ENCODE measurements around the gene CYP39A1.

Gene CYP39A1

DNA sequence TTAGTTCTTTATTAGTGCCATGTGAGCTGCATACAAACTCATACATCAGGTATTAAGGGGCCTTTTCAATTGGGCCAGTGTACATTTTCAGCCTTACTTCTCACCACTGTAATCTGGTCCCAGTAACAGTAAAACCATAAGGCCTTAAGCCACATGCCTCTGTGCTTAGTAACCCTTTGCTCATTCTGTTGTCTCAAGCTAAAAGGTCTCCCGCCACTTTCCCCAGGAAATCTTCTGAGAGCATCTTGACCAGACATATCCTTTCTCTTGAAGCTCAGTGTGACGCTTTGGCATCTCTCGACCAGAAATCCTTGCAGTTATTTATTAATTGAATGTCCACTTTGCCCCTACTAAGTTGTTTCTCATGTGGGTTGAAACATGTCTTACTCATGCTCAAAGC lies 68.0 kb downstream of the CYP39A1 start:
- DNase-seq, result no peak

DNA sequence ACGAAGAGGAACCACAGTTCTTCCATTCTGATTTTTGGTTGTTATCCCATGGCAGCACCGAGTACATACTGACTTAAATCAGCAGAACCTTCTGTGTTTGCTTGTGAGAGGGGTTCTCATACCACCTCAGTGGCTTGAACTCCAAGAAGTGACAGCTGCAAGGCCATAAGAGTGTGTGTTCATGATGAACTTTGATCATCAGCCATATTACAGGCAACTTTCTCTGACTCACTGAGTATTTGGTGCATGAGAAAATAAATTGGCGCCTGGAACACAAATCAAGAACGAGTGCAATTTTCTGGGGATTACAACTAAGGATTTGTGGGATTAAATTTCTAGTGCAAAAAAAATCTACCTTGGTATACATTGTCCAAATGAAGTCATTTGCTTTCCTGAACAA lies 68.9 kb downstream of the CYP39A1 start:
- DNase-seq, result no peak

DNA sequence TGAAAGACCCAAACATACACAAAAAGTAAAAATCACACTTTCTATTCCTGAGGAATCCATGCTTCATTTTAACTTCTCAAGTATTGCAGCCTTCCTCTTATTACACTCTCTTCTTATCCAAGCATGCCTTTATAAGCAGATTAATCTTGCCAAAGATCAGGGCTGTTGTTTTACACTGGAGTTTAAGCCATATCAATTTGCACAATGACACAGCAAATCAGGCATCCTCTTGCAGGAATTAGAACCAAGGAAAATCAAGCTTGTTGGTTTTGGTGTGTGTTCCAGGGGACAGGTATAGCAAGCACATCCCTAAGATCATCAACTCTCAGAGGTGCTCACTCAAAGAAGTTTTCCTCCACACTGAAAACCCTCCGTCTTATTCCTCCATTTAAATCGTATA lies 69.5 kb downstream of the CYP39A1 start:
- DNase-seq, result no peak

DNA sequence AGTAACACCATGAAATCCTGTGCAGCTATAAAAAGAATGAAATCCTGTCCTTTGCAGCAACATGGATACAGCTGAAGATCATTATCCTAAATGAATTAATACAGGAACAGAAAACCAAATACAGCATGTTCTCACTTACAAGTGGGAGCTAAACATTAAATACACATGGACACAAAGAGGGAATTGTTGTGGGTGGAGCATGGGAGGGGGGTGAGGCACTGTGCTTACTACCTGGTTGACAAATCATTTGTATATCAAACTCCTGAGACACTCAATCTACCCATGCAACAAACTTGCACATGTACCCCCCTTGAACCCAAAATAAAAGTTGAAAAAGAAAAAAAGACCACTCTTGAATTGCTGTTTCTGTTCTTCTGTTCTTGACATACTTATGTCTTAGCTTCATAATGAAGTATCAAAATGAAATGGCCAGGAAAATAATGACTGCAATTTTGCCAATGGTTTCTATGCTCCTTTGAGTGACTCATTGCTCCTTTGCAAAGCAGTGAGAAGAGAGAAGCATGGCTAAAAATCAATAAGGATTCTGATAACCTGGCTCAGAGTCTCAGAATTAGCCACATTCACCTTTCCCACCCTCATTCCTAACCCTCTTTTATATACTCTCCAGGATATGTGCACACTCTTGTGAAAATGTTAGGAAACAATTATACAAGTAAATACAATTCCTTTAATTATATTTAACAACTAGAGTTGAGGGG lies 71.0 kb downstream of the CYP39A1 start:
- DNase-seq, result peak; percentile 74

DNA sequence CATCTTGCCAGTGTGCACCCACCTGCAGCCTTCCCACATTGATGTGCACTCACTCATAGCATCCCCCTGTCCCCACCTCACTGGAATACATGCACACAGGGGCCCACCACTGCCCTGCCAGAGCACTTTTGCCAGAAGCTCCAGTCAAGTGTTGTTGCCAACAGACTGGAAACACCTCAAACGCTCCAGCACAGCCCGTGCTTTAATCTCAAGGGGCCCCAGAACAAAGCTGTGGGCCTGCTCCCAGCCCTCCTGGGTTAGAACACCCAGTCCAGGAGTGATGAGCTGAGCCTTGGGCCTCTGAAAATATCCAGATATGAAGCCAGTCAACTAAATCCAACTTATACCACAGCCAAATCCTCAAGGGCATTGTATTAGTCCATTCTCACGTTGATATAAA lies 77.1 kb downstream of the CYP39A1 start:
- no peak for DNase-seq

DNA sequence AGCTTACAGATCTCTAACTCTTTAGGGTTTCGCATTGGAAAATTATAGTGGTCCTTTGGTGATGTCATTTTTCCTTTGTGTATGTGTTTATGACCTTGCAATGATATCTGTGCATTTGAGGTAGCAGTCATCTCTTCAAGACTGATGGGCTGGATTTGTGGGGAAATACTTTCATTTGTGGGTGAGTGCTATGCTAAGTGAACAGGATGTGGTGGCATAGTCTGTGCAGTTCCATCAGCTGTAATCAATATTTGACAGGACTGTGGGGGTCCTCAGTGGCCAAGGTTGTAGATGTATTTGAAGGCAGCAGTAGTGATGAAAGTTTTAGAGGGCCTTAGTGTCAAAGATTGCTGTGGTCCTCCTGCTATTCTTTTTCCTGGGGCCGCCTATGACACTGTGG lies 79.5 kb downstream of the CYP39A1 start:
- no peak for DNase-seq

DNA sequence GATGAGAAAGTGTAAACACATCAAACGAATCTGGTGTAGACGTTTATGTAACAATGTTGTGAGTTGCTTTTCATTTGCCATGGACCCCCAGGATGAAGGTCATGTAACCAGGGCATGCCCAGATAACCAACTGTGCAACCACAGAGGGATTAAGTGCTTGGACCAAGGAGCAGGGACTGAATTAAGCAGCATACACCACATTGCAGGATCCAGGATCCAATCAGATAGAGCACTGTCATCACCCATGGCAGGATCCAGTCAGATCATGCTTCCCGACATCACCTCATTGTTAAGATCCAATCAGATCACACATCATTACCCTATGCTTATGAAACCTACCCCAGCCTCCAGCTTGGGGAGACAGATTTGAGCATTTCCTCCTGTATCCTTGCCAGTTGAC lies 87.1 kb downstream of the CYP39A1 start:
- no peak for DNase-seq

DNA sequence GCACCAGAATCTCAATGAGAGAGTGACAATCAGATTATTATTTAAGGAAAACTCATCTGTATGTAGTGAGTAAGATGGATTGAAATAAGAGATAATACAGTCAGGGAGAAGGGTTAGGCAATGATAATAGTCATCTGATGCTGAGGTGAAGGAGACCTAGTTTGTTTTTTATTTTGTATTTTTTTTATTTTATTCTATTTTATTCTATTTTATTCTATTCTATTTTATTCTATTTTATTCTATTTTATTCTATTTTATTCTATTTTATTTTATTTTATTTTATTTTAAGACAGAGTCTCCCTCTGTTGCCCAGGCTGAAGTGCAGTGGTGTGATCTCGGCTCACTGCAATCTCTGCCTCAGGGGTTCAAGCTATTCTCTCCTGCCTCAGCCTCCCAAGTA lies 88.7 kb downstream of the CYP39A1 start:
- no peak for DNase-seq

DNA sequence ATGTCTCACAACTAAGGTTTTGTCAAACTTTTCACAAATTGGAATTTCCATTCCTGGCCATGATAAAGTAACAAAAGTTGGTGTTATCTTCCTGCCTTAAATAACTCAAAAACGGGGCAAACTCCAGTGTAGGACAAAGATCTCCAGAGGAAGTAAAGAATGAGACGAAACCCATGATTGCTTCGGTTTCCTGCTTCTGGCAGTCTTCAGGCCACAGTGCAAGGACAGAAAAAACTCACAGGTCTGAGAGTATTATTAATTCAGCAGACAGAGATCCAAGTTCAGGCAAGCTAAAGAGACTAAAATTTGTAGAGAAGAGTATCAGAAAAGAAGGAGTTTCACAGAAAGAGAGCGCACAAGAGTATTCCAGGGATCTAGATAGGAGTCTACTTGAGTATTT lies 96.6 kb downstream of the CYP39A1 start:
- DNase-seq, result no peak

DNA sequence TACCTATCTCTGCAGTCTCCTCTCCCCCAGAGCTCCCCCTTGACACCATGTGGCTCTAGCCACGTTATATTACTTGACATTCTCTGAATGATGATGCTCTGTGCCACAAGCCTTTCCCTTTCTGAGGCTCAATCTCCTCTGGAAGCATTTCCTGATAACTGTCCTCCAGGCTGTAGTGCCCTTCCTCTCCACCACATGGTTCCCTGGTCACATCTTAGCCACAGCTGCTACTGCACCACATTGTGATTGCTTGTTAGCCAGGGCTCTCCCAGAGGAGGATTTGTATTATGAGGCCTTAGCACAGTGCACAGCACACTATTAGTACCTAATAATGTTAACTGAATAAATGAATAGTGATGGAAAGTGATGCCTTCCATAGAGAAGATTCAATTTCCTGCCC lies 97.5 kb downstream of the CYP39A1 start:
- peak; percentile 56 for DNase-seq

DNA sequence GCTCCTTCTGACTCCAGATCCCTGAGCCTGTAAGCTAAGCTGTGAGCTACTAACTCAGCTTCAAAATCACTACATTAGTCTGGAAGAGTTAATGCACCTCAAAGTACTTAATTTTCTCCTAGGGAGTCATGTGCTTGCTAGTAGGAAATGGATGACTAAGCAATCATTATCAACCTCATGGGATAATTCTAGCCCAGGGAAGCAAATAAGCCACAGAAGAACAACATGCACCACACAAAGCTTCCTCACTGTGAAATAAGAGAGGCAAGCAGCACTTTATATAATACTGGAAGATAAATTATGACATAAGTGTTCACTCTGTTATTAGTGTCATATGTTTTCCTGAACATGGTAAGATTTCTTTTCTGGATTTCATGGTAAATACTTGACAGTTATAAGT lies 103.5 kb downstream of the CYP39A1 start:
- DNase-seq, result peak; percentile 21

DNA sequence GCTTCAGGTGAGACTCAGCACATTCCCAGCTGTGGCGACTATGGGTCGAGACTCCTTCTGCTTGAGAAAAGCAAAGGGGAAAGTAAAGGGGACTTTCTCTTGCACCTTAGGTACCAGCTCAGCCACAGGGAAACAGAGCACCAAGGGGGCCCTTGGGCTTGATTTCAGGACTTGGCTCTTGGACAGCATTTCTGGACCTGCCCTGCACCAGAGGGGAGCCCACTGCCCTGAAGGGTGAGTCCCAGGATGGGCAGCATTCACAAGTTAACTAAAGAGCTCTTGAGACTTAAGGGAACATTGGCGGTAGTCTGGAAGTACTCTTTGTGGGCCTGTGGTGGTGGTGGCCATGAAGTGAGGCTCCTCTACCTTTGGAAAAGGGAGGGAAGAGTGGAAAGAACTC lies 111.1 kb downstream of the CYP39A1 start:
- no peak for DNase-seq

DNA sequence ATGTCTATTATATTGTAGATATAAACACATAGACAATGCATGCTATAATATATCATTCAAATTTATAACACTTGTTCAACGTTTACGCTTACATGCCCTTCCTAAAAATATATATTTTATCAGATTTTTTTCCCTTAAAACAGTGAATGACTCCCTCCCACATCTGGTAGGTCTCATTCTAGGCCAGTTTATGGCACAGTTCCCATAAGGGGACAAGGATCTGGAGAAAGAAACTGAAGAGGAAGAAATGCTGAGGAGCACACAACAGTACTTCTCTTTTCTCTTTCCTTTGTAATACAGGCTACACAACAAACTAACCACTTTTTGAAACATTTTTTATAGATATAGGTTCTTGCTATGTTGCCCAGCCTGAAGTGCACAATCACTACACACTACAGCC lies 112.8 kb downstream of the CYP39A1 start:
- no peak for DNase-seq

DNA sequence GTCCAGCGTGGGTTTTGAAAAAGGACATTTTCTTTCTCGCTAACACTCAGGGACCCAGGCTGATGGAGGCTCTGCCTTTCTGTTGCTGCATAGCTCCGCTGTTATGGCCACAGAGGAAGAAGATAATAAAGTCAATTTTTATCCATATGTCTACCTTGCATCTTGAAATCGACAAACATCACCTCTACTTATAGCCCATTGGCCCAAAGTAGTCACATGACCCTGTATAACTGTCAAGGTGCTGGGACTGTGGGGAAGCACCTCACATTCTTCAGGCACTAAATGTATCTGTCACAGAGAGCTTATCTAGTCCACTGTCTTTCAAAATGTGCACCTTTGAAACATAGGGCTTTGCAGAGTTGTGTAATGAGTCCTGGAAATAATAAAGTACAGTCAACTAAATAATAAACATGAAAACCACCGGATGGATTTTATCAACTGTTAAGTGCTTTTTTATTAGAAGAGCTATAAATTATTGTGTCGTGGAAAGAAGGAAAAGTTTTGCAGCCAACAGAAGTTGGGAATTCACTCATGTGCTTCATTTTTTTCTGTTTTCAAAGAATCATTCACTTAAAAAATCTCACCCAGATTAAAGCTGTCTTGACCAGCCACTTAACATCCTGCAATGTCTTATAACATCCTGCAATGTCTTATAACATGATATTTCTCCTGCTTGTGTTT lies 113.7 kb downstream of the CYP39A1 start:
- DNase-seq, result no peak

DNA sequence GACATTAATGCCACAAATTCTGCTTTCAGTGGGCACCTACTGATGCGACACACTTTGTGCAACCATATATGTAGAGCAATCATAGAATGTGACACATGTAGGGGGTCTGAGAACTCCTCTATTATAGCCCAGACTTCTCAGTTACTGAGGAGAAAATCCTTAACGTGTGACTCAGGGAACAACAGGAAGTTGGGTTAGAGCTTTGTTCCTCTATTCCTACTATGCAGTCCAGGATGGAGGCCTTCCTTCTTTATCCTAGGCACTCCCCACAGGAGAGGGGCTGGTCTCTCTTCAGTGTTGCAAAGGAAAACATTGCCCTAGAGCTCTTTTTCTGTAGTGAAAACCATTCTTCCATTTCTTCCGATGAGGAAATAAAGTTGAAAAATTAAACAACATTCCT lies 121.7 kb downstream of the CYP39A1 start:
- no peak for DNase-seq

DNA sequence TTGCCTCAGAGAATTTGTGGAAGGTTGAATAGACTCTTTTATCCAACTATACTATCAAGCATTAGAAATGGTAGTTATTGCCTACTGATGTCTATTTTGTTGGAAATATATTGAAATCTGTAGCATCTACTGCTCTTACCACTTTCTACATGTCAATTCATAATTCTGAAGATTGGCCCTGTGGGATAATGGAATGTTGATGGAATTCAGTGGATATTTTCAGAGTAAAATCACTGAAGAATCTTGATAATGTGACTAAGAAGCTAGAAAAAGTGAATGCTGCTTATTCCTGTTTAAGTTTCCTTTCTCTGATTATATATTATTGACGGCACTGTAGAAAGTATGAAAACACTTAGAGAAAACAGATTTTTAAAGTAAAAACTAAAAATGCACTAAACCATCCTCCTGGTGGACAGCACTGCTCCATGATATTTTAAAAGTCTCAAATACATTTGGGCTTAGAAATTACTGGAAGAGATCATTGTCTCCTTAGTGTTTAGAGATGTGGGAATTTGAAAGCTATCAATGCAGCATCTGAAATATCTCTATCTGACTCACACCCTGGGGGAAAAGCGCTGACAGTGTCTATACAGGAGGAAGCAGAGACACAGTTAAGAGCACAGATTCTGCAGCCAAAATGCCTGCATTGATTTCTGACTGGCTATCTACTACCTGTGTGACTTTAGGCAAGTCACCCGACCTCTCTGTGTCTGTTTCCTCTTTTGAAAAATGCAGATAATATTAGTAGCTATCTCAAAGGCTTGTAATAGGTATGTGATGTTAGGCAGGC lies 123.5 kb downstream of the CYP39A1 start:
- DNase-seq, result no peak

DNA sequence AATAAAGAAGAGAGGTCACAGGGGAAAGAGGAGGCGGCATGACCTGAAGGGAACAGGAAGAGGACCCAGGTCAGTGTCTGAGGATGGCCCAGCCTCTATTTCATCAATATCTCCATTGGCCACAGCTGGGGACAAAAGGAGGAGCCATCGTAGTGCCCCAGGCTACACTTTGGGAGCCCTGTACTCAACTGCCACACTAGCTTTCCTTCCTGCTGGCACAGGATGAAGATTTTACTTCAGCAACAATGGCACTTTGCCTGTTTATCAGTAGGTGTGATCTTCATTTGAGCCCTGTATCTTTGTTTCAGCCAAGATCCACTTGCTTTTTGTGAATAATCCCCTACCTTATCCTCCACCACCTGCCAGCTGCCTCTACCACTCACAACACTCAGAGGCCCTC lies 126.0 kb downstream of the CYP39A1 start:
- no peak for DNase-seq

DNA sequence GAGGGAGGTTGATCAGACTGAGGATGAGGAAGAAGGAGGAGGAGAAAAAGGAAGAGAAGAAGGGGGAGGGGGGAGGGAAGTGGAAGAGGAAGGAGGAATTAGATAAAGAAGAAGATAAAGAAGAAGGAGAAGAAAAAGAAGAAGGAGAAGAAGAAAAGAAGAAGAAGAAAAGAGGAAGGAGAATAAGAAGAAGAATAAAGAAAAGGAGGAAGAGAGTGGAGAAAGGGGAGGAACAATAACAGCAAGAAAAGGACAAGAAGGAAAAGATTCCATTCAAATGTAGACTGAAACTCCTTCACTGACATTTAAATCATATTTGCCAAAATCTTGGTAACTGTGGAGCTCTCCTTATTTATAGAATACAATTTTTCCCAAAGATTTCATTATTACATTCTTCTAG lies 127.0 kb downstream of the CYP39A1 start:
- no peak for DNase-seq

DNA sequence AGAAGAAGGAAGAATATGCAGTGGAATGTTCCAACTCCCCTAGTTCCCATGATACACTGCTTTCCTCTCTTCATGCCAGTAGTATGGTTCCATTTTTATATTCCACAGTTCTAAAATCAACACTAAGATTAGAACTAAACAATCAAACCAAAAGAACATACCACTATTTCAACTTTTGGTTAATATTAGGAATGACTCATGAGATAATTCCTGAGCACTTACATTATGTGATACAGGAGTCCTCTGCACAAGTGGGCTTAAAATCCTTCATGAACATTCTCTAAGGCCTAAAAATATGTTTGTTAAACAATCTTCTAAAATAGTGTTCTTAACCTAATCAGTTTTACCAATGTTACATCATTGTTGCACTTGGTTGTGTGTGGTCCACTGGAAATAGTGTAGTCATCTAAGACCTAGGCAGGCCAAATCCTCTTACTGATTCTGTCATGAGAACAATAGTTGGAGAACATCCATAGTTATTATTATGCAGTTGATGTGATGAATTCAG lies 131.1 kb downstream of the CYP39A1 start:
- DNase-seq, result no peak

DNA sequence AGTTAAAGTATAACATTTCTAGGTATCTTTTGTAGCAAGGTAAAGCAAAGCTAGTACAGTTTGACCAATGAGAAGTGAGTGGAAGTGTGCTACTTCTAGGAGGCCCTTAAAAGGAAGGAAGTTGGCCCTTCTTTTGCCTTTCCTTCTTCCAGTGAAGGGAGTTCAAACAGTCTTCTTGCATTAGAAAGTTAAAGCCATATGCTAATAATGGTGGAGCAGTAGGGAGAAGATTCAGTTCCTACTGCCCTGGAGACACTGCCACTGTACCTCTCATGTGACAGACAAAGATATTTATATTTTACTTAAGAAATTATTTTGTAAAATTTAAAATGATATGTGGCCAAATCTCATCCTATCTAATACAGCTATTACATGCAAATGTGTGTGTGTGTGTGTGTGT lies 135.4 kb downstream of the CYP39A1 start:
- no peak for DNase-seq

DNA sequence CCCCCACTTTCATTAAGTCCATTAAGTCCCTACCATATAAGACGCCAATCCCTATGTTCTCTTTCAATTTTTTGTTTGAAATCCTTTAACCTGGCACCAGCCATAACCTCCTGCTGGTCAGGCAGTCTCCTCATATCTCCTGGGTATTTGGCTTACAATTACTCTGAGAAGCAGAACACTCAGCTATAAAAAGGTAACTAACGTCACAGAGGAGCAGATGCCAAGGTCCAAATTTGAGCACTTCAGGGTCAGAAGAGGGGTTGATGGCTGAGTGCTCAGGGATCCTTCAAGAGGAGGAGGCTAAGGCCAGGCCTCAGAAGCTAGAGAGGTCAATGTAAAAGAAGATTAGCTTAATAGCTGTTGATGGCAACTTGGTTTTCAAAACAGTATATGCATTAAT lies 139.1 kb downstream of the CYP39A1 start:
- no peak for DNase-seq

DNA sequence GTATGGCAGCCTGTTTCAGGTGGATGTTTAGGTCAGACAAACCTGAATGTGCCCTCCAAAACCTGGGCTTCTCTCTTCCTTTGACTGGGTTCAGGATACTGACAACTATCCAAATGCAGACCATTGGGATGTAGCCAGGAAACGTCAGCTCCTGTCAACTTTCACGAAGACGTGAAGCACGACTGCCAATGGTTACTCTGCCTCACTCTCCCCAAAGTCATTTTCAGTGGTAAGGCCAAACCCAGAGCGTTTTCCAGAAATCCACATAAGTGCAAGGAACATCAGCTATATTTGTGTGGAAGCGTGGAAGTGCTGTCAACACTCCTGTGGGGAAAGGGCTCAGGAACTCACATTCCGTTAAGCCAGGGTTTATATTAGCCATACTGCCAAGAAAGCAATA lies 141.3 kb downstream of the CYP39A1 start:
- no peak for DNase-seq

DNA sequence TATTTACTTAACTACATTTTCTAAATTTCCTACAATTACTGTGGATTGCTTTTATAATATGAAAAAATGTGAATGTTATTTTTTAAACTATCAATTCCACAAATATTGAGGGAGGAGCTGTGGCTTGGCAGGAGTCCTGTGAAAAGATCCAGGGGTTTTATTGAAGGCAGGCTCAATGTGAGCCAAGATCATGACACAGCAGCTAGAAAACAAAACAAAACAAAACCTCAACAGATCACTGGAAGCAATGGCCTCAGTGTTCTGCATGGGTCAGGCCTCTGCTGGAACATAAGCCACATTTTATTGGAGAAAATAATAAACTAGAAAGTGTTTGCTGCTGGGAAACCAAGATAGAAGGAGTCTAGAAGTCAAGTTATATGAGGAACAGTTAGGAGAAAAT lies 142.0 kb downstream of the CYP39A1 start:
- DNase-seq, result no peak

DNA sequence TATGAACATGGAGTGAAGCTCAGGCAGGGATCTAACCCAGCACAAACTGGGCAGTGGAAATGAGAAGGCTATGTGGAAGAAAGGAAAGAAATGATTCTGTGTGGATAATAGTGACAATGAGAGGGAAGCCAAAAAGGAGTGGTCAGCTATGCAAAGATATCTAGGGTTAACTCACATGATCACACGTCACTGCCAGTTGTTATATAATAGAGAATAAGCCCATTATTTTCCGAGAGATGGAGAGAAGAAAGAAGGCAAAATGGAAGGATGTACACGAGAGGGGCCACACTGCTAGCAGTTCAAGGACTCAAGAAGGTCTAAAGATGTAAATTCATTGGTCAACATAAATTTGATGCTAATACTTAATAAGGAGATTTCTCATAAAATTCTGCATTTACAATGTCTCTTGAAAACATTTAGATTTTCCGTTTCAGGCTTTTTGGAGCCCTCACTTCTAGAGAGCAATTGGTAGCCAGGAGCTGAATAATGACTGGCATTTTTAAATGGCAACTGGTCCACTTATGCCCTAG lies 142.6 kb downstream of the CYP39A1 start:
- DNase-seq, result no peak
